Measurements from ENCODE around the gene TBC1D16. TPM values are rescaled to one million over a fixed set of nuclear protein-coding genes. Genes with fewer than 3 reads are reported as not detected.

Gene TBC1D16
- total RNA-seq, 1 experiment from 2014 or later: 35.9 TPM

- H3K4me3 Mint-ChIP-seq (ENCODE audit: low read depth, unreplicated experiment): peak overlapping the region; percentile 65
- peaks cover 62% of the 10 kb centered on the region for H3K4me1 Mint-ChIP-seq (ENCODE audit: low read depth, unreplicated experiment)
- intact Hi-C loops (cut with micrococcal nuclease; ENCODE audit: unreplicated experiment): loop anchor here (5.0 kb wide), 3 partner anchors 74 to 199 kb away; no protein-coding TSS in a partner anchor
- DNase-seq: peak; percentile 94
- TF ChIP-seq CTCF (IDR thresholded peaks at IDR 0.05; ENCODE audit: unreplicated experiment): peak; percentile 77
- no peaks in the 10 kb centered on the region for H3K27me3 Mint-ChIP-seq (ENCODE audit: unreplicated experiment)
- no TSS peak for BruUV-seq (replicated peaks)
- no peaks in the 10 kb centered on the region for H3K9me3 Mint-ChIP-seq (ENCODE audit: low read depth, unreplicated experiment)
- peak overlapping the region; percentile 83 for H3K27ac Mint-ChIP-seq (ENCODE audit: unreplicated experiment)
- CTCF ChIA-PET: interaction anchor here (0.6 to 1.6 kb wide), 4 partner anchors 56 to 181 kb away, joined by 3 to 9 read pairs (median 4); no protein-coding TSS in a partner anchor
- peaks cover 40% of the 10 kb centered on the region for H3K36me3 Mint-ChIP-seq (ENCODE audit: insufficient read depth, unreplicated experiment)
Measured at GRCh38 chr17:79991140-79991923, 44.3 kb downstream of the TBC1D16 start.

GRCh38 chr17:79990704-79991103 lies 45.0 kb downstream of the TBC1D16 start:
- peaks cover 67% of the 10 kb centered on the region for H3K4me1 Mint-ChIP-seq (ENCODE audit: low read depth, unreplicated experiment)
- no peaks in the 10 kb centered on the region for H3K27me3 Mint-ChIP-seq (ENCODE audit: unreplicated experiment)
- intact Hi-C loops (cut with micrococcal nuclease; ENCODE audit: unreplicated experiment): loop anchor here (5.0 kb wide), 3 partner anchors 73 to 198 kb away; no protein-coding TSS in a partner anchor

GRCh38 chr17:79990051-79990592 lies 45.5 kb downstream of the TBC1D16 start:
- intact Hi-C loops (cut with micrococcal nuclease; ENCODE audit: unreplicated experiment): loop anchor here (5.0 kb wide), 3 partner anchors 73 to 198 kb away; no protein-coding TSS in a partner anchor
- Mint-ChIP-seq H3K4me1 (ENCODE audit: low read depth, unreplicated experiment) (peaks cover 73% of the 10 kb centered on the region), H3K9me3 (ENCODE audit: low read depth, unreplicated experiment) (no peaks in the 10 kb centered on the region), H3K27me3 (ENCODE audit: unreplicated experiment) (no peaks in the 10 kb centered on the region), H3K4me3 (ENCODE audit: low read depth, unreplicated experiment) (no peak overlapping the region), H3K36me3 (ENCODE audit: insufficient read depth, unreplicated experiment) (peaks cover 40% of the 10 kb centered on the region), H3K27ac (ENCODE audit: unreplicated experiment) (peak overlapping the region; percentile 83)
- CTCF ChIA-PET: no interaction called here
- no peak for DNase-seq
- no TSS peak for BruUV-seq (replicated peaks)
- no peak for TF ChIP-seq CTCF (IDR thresholded peaks at IDR 0.05; ENCODE audit: unreplicated experiment)

More at GRCh38 chr17:79990704-79991103, 45.0 kb downstream of the TBC1D16 start:
- CTCF ChIA-PET: no interaction called here
- Mint-ChIP-seq H3K27ac (ENCODE audit: unreplicated experiment) (peak overlapping the region; percentile 83), H3K9me3 (ENCODE audit: low read depth, unreplicated experiment) (no peaks in the 10 kb centered on the region), H3K4me3 (ENCODE audit: low read depth, unreplicated experiment) (no peak overlapping the region), H3K36me3 (ENCODE audit: insufficient read depth, unreplicated experiment) (peaks cover 40% of the 10 kb centered on the region)
- no TSS peak for BruUV-seq (replicated peaks)
- TF ChIP-seq CTCF (IDR thresholded peaks at IDR 0.05; ENCODE audit: unreplicated experiment): no peak
- no peak for DNase-seq

GRCh38 chr17:79989106-79989835 lies 46.4 kb downstream of the TBC1D16 start:
- peaks cover 82% of the 10 kb centered on the region for H3K4me1 Mint-ChIP-seq (ENCODE audit: low read depth, unreplicated experiment)
- H3K36me3 Mint-ChIP-seq (ENCODE audit: insufficient read depth, unreplicated experiment): peaks cover 40% of the 10 kb centered on the region
- BruUV-seq (replicated peaks): no TSS peak
- TF ChIP-seq CTCF (IDR thresholded peaks at IDR 0.05; ENCODE audit: unreplicated experiment): no peak
- peak overlapping the region; percentile 50 for H3K27ac Mint-ChIP-seq (ENCODE audit: unreplicated experiment)
- no peak overlapping the region for H3K4me3 Mint-ChIP-seq (ENCODE audit: low read depth, unreplicated experiment)
- no peak for DNase-seq
- H3K9me3 Mint-ChIP-seq (ENCODE audit: low read depth, unreplicated experiment): no peaks in the 10 kb centered on the region
- CTCF ChIA-PET: no interaction called here
- intact Hi-C loops (cut with micrococcal nuclease; ENCODE audit: unreplicated experiment): loop anchor here (5.0 kb wide), 2 partner anchors 57 to 182 kb away; no protein-coding TSS in a partner anchor
- H3K27me3 Mint-ChIP-seq (ENCODE audit: unreplicated experiment): no peaks in the 10 kb centered on the region
